Epithelial cell of umbilical artery (primary cell): Measurements from ENCODE around the gene AK5. TPM values are rescaled to one million over a fixed set of nuclear protein-coding genes. Genes with fewer than 3 reads are reported as not detected.

Source experiments
- total RNA-seq: library from RNA; depleted of rRNA; stranded (reverse); fragments of >200 nt; gene quantifications from 2 replicates; pipeline ENCODE4 v1.2.3, GENCODE V29; 2014

AK5 gene
- total RNA-seq: 21.8 and 97.3 TPM in 2 replicates

GRCh38 chr1:77281491-77282186, at the start of gene AK5:
AK5 (plus strand) TSS chr1:77282019; CDS start chr1:77282314, 295 bp downstream.

Other genes with a start within 250 kb of the AK5 start
- gene PIGK, start 62.6 kb upstream of the AK5 start, total RNA-seq: 28.9 and 58.4 TPM in 2 replicates